ENCODE measurements around the gene TSPAN4.

DNA sequence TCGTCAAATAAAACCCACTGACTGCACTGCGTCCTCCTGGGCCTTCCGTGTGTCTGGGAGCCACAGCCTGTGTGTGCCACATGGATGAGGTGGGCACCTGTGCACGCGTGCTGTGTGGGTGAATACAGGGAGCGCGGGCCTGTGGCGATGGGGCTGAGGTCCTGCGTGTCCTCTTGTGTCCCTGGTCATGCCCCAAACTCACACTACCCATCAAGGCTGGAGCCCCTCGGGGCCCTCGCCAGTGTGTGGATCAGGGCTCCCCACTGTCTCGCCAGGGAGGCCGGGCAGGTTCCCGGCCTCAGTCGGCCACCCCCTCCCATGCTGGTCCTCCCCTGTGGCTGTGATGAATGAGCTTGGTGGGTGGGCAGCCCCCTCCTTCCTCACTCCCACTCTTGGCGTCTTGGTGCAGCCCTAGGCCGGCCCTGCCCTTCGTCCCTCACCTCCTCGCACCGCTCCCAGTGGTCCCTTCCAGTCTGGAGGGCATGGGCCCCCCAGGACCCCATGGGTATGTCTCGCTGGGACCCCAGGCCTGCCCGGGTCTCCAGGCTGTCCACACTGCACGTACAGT lies 10.6 kb upstream of the TSPAN4 start:
- no peak for TF ChIP-seq POLR2A (IDR thresholded peaks at IDR 0.05)
- TF ChIP-seq, protein P1, sequence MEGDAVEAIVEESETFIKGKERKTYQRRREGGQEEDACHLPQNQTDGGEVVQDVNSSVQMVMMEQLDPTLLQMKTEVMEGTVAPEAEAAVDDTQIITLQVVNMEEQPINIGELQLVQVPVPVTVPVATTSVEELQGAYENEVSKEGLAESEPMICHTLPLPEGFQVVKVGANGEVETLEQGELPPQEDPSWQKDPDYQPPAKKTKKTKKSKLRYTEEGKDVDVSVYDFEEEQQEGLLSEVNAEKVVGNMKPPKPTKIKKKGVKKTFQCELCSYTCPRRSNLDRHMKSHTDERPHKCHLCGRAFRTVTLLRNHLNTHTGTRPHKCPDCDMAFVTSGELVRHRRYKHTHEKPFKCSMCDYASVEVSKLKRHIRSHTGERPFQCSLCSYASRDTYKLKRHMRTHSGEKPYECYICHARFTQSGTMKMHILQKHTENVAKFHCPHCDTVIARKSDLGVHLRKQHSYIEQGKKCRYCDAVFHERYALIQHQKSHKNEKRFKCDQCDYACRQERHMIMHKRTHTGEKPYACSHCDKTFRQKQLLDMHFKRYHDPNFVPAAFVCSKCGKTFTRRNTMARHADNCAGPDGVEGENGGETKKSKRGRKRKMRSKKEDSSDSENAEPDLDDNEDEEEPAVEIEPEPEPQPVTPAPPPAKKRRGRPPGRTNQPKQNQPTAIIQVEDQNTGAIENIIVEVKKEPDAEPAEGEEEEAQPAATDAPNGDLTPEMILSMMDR (IDR thresholded peaks at IDR 0.05): no peak

Measured in stomach (tissue), 4 donors.